Mesenchymal stem cell (in vitro differentiated cells and primary cell): Measurements from ENCODE around the gene CORO6. TPM values are rescaled to one million over a fixed set of nuclear protein-coding genes. Genes with fewer than 3 reads are reported as not detected.

Experiments
- DNase-seq: peaks from one replicate; pipeline ENCODE4 v3.0.0-alpha.2; 2013
- H2AFZ ChIP-seq: one replicate; pipeline ENCODE4 v1.6.1; 2013; ENCODE audit warnings: low read depth, mild to moderate bottlenecking, control low read depth, inconsistent platforms, low read length, moderate library complexity
- H2AK5ac ChIP-seq: 2 replicates; pipeline ENCODE4 v1.6.1; 2013; ENCODE audit warnings: low read length, moderate library complexity, mild to moderate bottlenecking, inconsistent platforms; ENCODE audit not compliant: severe bottlenecking
- H2BK120ac ChIP-seq: one replicate; pipeline ENCODE4 v1.6.1; 2013; ENCODE audit warnings: low read depth, mild to moderate bottlenecking, inconsistent platforms, low read length, moderate library complexity
- H2BK12ac ChIP-seq, 2 experiments: one replicate each; pipeline ENCODE4 v1.6.1; 2013; ENCODE audit warnings: inconsistent platforms in 2 of 2, low read length in 2 of 2, mild to moderate bottlenecking in 2 of 2, moderate library complexity in 2 of 2, control low read depth in 1 of 2
- H2BK15ac ChIP-seq: one replicate; pipeline ENCODE4 v1.6.1; 2013; ENCODE audit warnings: mild to moderate bottlenecking, low read depth, inconsistent platforms; ENCODE audit not compliant: poor library complexity, severe bottlenecking
- H2BK5ac ChIP-seq: 2 replicates; pipeline ENCODE4 v1.6.1; 2013; ENCODE audit warnings: low read depth, mild to moderate bottlenecking, low read length, control low read depth, inconsistent platforms; ENCODE audit not compliant: poor library complexity, severe bottlenecking
- H3K14ac ChIP-seq, 2 experiments: one replicate each; pipeline ENCODE4 v1.6.1; 2013; ENCODE audit warnings: inconsistent platforms in 2 of 2, low read length in 2 of 2, control low read depth in 1 of 2, mild to moderate bottlenecking in 1 of 2, moderate library complexity in 1 of 2
- H3K18ac ChIP-seq, 2 experiments: one replicate each; pipeline ENCODE4 v1.6.1; 2013; ENCODE audit warnings: inconsistent platforms in 2 of 2, low read length in 2 of 2, control low read depth in 1 of 2, low read depth in 1 of 2, mild to moderate bottlenecking in 1 of 2
- H3K23ac ChIP-seq, 2 experiments: one replicate each; pipeline ENCODE4 v1.6.1; 2013; ENCODE audit warnings: inconsistent platforms in 2 of 2, low read length in 2 of 2, mild to moderate bottlenecking in 2 of 2, moderate library complexity in 2 of 2, control low read depth in 1 of 2
- H3K27ac ChIP-seq: 2 replicates; pipeline ENCODE4 v1.5.1; 2013; ENCODE audit warnings: mild to moderate bottlenecking, moderate library complexity, low read length, control low read depth, inconsistent platforms; ENCODE audit not compliant: poor library complexity, severe bottlenecking
- H3K27me3 ChIP-seq, 2 experiments: 2 replicates each; pipeline versions ENCODE4 v1.6.1 to v1.7.0; 2013; ENCODE audit warnings: low read length in 2 of 2, mild to moderate bottlenecking in 2 of 2, moderate library complexity in 2 of 2, control low read depth in 1 of 2, inconsistent platforms in 1 of 2; ENCODE audit not compliant: control insufficient read depth in 1 of 2, insufficient read depth in 1 of 2
- H3K36me3 ChIP-seq, 2 experiments: 2 replicates each; pipeline versions ENCODE4 v1.6.1 to v1.7.0; 2013; ENCODE audit warnings: low read length in 2 of 2, control low read depth in 1 of 2, inconsistent platforms in 1 of 2, low read depth in 1 of 2, mild to moderate bottlenecking in 1 of 2; ENCODE audit not compliant: insufficient read depth in 2 of 2, control insufficient read depth in 1 of 2
- H3K4ac ChIP-seq, 2 experiments: one replicate each; pipeline ENCODE4 v1.6.1; 2013; ENCODE audit warnings: inconsistent platforms in 2 of 2, low read length in 2 of 2, mild to moderate bottlenecking in 2 of 2, moderate library complexity in 2 of 2, control low read depth in 1 of 2, low read depth in 1 of 2
- H3K4me1 ChIP-seq: 2 replicates; pipeline ENCODE4 v1.6.1; 2013; ENCODE audit warnings: low read depth, low read length, control low read depth; ENCODE audit not compliant: control insufficient read depth, insufficient read depth
- H3K4me2 ChIP-seq: 2 replicates; pipeline ENCODE4 v1.6.1; 2013; ENCODE audit warnings: low read length, mild to moderate bottlenecking, inconsistent platforms; ENCODE audit not compliant: poor library complexity, severe bottlenecking
- H3K4me3 ChIP-seq, 2 experiments: 2 replicates each; pipeline versions ENCODE4 v1.5.1 to v1.7.0; 2013; ENCODE audit warnings: low read length in 2 of 2, mild to moderate bottlenecking in 2 of 2, control low read depth in 1 of 2, low read depth in 1 of 2; ENCODE audit not compliant: insufficient read depth in 1 of 2
- H3K79me1 ChIP-seq: replicated peaks from 2 replicates; pipeline ENCODE4 v1.6.1; 2013; ENCODE audit warnings: mild to moderate bottlenecking, control low read depth, low read length, inconsistent platforms; ENCODE audit not compliant: poor library complexity, severe bottlenecking
- H3K9ac ChIP-seq: 2 replicates; pipeline ENCODE4 v1.7.0; 2013; ENCODE audit warnings: mild to moderate bottlenecking, low read length, moderate library complexity
- H3K9me3 ChIP-seq: 2 replicates; pipeline ENCODE4 v1.7.0; 2013; ENCODE audit warnings: mild to moderate bottlenecking, low read length; ENCODE audit not compliant: control insufficient read depth
- H4K8ac ChIP-seq: one replicate; pipeline ENCODE4 v1.6.1; 2013; ENCODE audit warnings: inconsistent platforms, mild to moderate bottlenecking, low read length, moderate library complexity
- H4K91ac ChIP-seq: one replicate; pipeline ENCODE4 v1.6.1; 2013; ENCODE audit warnings: mild to moderate bottlenecking, low read length, inconsistent platforms
- WGBS: methylation state at CpG from one replicate; pipeline ENCODE4 v1.1.7; 2013; ENCODE audit warnings: mixed read lengths; 5-methylcytosine and 5-hydroxymethylcytosine counted together
- polyA plus RNA-seq, 2 experiments: library from polyadenylated mRNA; stranded (reverse); fragments of 200-250 nt; gene quantifications; one replicate each; pipeline ENCODE4 v1.2.3, GENCODE V29; 2013

Gene CORO6
- 2.9 TPM for polyA plus RNA-seq (2013, experiment 1 of 2)
- 2.5 TPM for polyA plus RNA-seq (2013, experiment 2 of 2)

GRCh38 chr17:29622337-29623282, at the start of gene CORO6:
TSS of gene CORO6 (minus strand) at chr17:29622912. CDS start at chr17:29621421, 1,491 bp downstream.
- 2% methylated on average over 73 of the region's 77 CpGs for WGBS
- H3K36me3 ChIP-seq: peaks cover 0 to 6% of the 10 kb centered on the region in 2 experiments
- no peaks in the 10 kb centered on the region for H3K9me3 ChIP-seq

GRCh38 chr17:29671661-29672060, 48.9 kb upstream of the CORO6 start:
- H3K9me3 ChIP-seq: no peaks in the 10 kb centered on the region
- H3K4me1 ChIP-seq: peaks cover 3% of the 10 kb centered on the region
- no peak overlapping the region for H3K4me3 ChIP-seq
- H2BK5ac ChIP-seq: no peak overlapping the region
- WGBS: 96% methylated on average over 3 of the region's 5 CpGs
- H2BK15ac ChIP-seq: no peak overlapping the region
- H3K23ac ChIP-seq: no peak overlapping the region
- H3K27me3 ChIP-seq: no peaks in the 10 kb centered on the region
- peaks cover 14 to 51% of the 10 kb centered on the region in 2 experiments for H3K36me3 ChIP-seq
- no peak overlapping the region for H2AK5ac ChIP-seq
- no peak for DNase-seq
- H3K79me1 ChIP-seq: peaks cover 3% of the 10 kb centered on the region
- no peak overlapping the region for H3K4ac ChIP-seq
- H4K8ac ChIP-seq: no peak overlapping the region
- H4K91ac ChIP-seq: no peak overlapping the region
- H3K4me2 ChIP-seq: no peak overlapping the region
- H2BK12ac ChIP-seq: no peak overlapping the region
- no peak overlapping the region for H3K27ac ChIP-seq
- no peak overlapping the region for H2AFZ ChIP-seq
- no peak overlapping the region for H3K18ac ChIP-seq
- H3K14ac ChIP-seq: no peak overlapping the region
- no peak overlapping the region for H3K9ac ChIP-seq
- no peak overlapping the region for H2BK120ac ChIP-seq

More at GRCh38 chr17:29622337-29623282, at the start of gene CORO6:
- H3K9ac ChIP-seq: peak within 1 kb of the TSS; percentile 65
- peak within 1 kb of the TSS; percentile 21 for H2AK5ac ChIP-seq
- no peak within 1 kb of the TSS for H2BK120ac ChIP-seq
- H2AFZ ChIP-seq: peak within 1 kb of the TSS; percentile 74
- H3K4me2 ChIP-seq: peak within 1 kb of the TSS; percentile 98
- peak within 1 kb of the TSS; percentile 27 for H4K8ac ChIP-seq
- H3K4ac ChIP-seq: peak within 1 kb of the TSS in 1 of 2 experiments; percentile 48
- no peak within 1 kb of the TSS for H3K27ac ChIP-seq
- H2BK15ac ChIP-seq: no peak within 1 kb of the TSS
- peak within 1 kb of the TSS; percentile 58 to 83 for H3K4me3 ChIP-seq
- peak within 1 kb of the TSS in 1 of 2 experiments; percentile 35 for H3K14ac ChIP-seq
- peaks cover 0 to 2% of the 10 kb centered on the region in 2 experiments for H3K27me3 ChIP-seq
- H4K91ac ChIP-seq: peak within 1 kb of the TSS; percentile 48
- peaks cover 34% of the 10 kb centered on the region for H3K4me1 ChIP-seq
- peak within 1 kb of the TSS; percentile 33 to 60 for H2BK12ac ChIP-seq
- H3K18ac ChIP-seq: peak within 1 kb of the TSS; percentile 3 to 38
- peaks cover 2% of the 10 kb centered on the region for H3K79me1 ChIP-seq
- peak within 1 kb of the TSS; percentile 10 to 73 for H3K23ac ChIP-seq
- H2BK5ac ChIP-seq: no peak within 1 kb of the TSS
- peak; percentile 55 for DNase-seq

GRCh38 chr17:29669266-29669665, 46.6 kb upstream of the CORO6 start:
- H3K27ac ChIP-seq: no peak overlapping the region

GRCh38 chr17:29667969-29668368, 45.3 kb upstream of the CORO6 start:
- H3K36me3 ChIP-seq: peaks cover 21 to 60% of the 10 kb centered on the region in 2 experiments
- H2BK15ac ChIP-seq: no peak overlapping the region
- H3K9ac ChIP-seq: no peak overlapping the region
- no peak overlapping the region for H2AFZ ChIP-seq
- no peak overlapping the region for H3K14ac ChIP-seq
- no peaks in the 10 kb centered on the region for H3K9me3 ChIP-seq
- H4K8ac ChIP-seq: no peak overlapping the region
- no peak overlapping the region for H3K4me3 ChIP-seq
- H2BK120ac ChIP-seq: no peak overlapping the region
- H3K27me3 ChIP-seq: no peaks in the 10 kb centered on the region
- H2BK12ac ChIP-seq: no peak overlapping the region
- no peak overlapping the region for H3K23ac ChIP-seq
- H3K4ac ChIP-seq: no peak overlapping the region
- H3K79me1 ChIP-seq: peaks cover 2% of the 10 kb centered on the region
- peaks cover 4% of the 10 kb centered on the region for H3K4me1 ChIP-seq
- H3K18ac ChIP-seq: no peak overlapping the region
- no peak overlapping the region for H2AK5ac ChIP-seq
- no peak overlapping the region for H3K27ac ChIP-seq
- no peak overlapping the region for H3K4me2 ChIP-seq
- H2BK5ac ChIP-seq: no peak overlapping the region
- DNase-seq: no peak
- H4K91ac ChIP-seq: no peak overlapping the region

More at GRCh38 chr17:29669266-29669665, 46.6 kb upstream of the CORO6 start:
- Histone ChIP-seq H3K36me3 (peaks cover 21 to 57% of the 10 kb centered on the region in 2 experiments), H2AFZ (no peak overlapping the region), H4K8ac (no peak overlapping the region), H2AK5ac (no peak overlapping the region), H3K4ac (no peak overlapping the region), H2BK5ac (no peak overlapping the region), H3K4me2 (no peak overlapping the region), H3K9ac (no peak overlapping the region), H2BK15ac (no peak overlapping the region), H3K14ac (no peak overlapping the region), H2BK12ac (no peak overlapping the region), H3K4me3 (no peak overlapping the region), H3K4me1 (peaks cover 4% of the 10 kb centered on the region), H3K23ac (no peak overlapping the region), H2BK120ac (no peak overlapping the region), H3K9me3 (no peaks in the 10 kb centered on the region), H3K27me3 (no peaks in the 10 kb centered on the region), H3K79me1 (peaks cover 2% of the 10 kb centered on the region), H3K18ac (no peak overlapping the region), H4K91ac (no peak overlapping the region)
- DNase-seq: no peak
